ENCODE measurements around the gene SMARCD2.

- TF ChIP-seq CTCF (conservative IDR thresholded peaks at IDR 0.05 in 1 of 2, IDR thresholded peaks at IDR 0.05 in 1 of 2; ENCODE audit: low read depth in 1 of 2, low read length in 2 of 2) (no peak), EZH2 (IDR thresholded peaks at IDR 0.05; ENCODE audit: low read length, missing control alignments) (no peak)
These were observed 15.9 kb downstream of the SMARCD2 start for GRCh38 chr17:63826468-63827001.
